GM12801 (cell line): Measurements from ENCODE around the gene PDE4D.

Experiments
- TF ChIP-seq, protein P1 (sequence below): IDR thresholded peaks from one replicate; pipeline ENCODE4 v1.5.1; 2011; ENCODE audit warnings: control low read depth; ENCODE audit not compliant: insufficient read length; ENCODE audit errors: extremely low read depth

The PDE4D gene

DNA sequence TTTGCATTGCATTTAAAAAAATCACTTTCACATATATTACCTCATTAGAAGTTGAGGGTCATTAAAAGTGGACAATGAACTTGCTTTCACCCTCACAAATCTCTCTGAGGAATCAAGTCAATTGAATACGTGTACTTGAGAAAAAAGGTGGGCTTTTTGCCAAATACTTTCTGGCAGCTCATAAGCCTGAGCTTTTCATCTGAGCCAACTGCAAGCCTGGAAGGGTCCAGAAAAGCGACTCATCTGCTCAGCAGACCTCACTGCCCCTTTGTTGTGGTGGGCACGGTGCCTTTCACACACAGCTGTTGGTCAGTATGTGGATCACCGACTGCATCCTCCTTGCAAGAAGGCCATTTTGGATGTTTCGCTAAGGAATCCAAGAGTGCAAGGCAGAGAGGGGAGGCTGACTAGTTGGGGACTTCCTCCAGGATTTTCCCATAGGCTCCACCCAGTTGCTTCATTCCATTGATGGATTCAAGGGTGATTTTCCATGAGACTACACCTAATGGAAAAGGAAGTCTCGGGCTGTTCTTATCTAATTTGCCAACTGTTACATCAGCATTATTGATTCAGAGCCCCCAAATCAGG lies 564.7 kb downstream of the PDE4D start:
- TF ChIP-seq, protein P1, sequence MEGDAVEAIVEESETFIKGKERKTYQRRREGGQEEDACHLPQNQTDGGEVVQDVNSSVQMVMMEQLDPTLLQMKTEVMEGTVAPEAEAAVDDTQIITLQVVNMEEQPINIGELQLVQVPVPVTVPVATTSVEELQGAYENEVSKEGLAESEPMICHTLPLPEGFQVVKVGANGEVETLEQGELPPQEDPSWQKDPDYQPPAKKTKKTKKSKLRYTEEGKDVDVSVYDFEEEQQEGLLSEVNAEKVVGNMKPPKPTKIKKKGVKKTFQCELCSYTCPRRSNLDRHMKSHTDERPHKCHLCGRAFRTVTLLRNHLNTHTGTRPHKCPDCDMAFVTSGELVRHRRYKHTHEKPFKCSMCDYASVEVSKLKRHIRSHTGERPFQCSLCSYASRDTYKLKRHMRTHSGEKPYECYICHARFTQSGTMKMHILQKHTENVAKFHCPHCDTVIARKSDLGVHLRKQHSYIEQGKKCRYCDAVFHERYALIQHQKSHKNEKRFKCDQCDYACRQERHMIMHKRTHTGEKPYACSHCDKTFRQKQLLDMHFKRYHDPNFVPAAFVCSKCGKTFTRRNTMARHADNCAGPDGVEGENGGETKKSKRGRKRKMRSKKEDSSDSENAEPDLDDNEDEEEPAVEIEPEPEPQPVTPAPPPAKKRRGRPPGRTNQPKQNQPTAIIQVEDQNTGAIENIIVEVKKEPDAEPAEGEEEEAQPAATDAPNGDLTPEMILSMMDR: no peak

GRCh38 chr5:59327191-59327980 lies 566.1 kb downstream of the PDE4D start:
- TF ChIP-seq, protein P1: no peak

DNA sequence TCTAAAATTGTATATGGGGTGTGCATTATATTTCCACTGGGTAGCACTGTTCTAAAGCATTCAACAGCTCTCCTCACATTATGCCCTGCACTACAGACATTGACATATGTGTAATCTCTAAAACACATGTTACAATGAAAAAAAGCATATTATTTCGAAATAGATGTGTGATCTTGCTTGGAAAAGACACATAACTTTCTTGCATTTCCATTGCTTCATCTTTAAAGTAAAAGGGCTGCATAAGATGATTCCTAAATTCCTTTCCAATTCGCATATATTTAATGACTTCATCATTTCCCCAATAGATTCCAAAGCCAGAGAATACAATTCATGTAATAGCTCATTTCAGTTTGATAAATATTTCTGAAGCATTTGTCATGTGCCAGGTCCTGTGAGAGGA lies 566.9 kb downstream of the PDE4D start:
- TF ChIP-seq, protein P1: no peak

DNA sequence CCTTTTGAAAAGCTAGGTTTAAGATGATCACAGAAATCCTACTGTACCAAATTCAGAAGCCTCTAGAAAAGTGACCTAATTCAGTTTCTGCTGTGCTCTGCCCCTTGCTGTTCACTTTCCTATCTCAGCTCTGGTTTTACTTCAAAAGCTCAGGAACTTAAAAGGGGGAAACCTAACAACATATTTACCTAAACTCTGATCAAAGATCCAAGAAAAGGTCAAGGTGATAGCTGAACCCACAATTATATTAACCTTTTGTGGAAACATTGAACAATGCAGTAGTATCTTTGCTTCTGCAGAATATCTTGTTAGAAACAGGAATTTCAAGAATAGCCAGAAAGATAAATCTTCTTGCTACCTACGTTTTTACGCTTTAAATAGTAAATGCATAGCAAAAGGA lies 568.5 kb downstream of the PDE4D start:
- TF ChIP-seq, protein P1: no peak

GRCh38 chr5:59322894-59323293 lies 570.6 kb downstream of the PDE4D start:
- TF ChIP-seq, protein P1: no peak

GRCh38 chr5:59322058-59322457 lies 571.5 kb downstream of the PDE4D start:
- TF ChIP-seq, protein P1: no peak

DNA sequence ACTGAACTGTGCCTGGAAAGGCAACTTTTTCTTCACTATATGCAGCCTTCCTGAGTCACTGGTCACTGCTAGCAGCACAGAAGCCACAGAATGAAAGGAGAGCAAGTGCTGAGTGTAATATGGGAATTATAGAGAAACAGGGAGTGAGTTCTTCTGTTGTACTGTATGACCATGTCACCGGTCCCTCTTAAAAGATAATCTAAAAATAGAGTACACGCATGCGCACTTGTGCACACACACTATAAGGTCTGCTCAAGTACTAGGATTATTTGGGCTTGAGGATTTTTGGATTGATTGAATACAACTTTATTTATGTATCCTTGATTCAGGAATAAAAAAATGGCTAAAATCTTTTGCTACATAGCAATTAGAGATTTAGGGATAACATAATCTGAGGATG lies 571.9 kb downstream of the PDE4D start:
- TF ChIP-seq, protein P1: no peak
